Stimulated activated CD8-positive, alpha-beta memory T cell treated with anti-CD3 and anti-CD28 coated beads, Interleukin-12 subunit alpha, Interleukin-12 subunit beta, amount 100 ng/mL, for 4 hours (primary cell): Measurements from ENCODE around the gene NFASC.

Experiments
- DNase-seq: peaks from one replicate; pipeline ENCODE4 v3.0.0-alpha.2; 2020; ENCODE audit warnings: low read depth

NFASC gene

GRCh38 chr1:204859861-204860267, 10.8 kb upstream of the NFASC start:
- no peak for DNase-seq

DNA sequence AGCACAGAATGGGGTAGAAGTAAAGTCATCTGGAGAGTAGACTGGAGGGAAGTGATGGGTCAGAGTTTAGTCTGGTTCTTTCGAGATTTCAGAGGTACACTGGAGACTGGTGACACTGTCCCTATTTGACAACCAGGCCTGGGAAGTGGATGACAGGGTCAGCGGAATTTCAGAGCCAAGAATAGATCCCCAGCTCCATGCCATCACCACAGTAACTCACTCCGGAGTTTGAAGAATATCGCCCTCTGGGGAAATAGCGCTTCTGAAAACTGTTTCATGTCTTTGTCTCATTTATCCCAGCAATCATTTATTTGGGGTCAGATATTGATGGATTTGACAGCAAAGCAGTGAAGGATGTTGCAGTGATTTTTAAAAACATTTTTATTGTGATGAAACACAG, 7.6 kb upstream of the NFASC start:
- DNase-seq: no peak

DNA sequence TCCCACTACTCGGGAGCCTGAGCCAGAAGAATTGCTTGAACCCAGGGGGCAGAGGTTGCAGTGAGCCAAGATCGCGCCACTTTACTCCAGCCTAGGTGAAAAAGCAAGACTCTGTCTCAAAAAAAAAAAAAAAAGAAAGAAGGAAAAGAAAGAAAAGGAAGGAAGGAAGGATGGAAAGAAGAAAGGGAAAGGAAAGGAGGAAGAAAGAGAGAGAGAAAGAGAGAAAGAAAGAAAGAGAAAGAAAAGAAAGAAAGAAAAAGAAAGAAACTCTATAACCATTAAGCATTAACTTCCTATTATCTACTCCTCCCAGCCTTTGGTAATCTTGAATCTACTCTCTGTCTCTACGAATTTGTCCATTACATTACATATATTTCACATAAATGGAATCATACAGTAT, 6.9 kb upstream of the NFASC start:
- no peak for DNase-seq

- DNase-seq: no peak
Measured at GRCh38 chr1:204866051-204866596, 4.5 kb upstream of the NFASC start.

GRCh38 chr1:204867203-204867602, 3.5 kb upstream of the NFASC start:
- DNase-seq: no peak

DNA sequence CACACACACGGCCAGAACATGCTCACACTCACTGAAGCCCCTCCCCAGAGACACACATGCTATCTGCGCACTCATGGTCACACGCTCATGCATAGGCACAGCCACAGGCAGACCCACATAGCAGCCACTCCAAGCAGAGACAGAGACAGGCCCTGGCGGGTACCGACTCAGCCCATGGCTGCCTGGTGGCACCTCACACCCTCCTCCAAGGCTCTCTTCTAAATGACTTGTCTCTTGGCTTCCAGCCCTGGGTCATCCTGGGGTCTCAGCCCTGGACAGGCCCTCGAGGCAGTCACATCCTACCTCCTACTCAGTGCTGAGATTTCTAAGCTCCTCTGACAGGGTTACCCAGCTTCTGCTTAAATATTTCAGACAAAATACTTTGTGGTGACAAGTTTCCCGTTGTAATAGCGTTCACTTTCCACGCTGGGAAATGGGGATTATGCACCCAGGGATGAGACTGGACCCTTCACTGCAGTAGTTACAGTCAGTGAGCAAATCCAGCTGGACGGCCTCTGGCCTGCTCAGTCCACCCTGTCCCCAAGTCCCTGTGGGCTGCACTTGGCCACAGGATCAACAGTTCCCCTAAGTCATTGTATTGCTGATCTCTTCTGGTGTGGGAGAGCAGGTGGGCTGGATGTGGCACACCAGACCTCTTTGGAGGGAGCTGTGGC, 2.9 kb upstream of the NFASC start:
- no peak for DNase-seq

- no peak for DNase-seq
Measured at GRCh38 chr1:204868340-204868700, 2.3 kb upstream of the NFASC start.

DNA sequence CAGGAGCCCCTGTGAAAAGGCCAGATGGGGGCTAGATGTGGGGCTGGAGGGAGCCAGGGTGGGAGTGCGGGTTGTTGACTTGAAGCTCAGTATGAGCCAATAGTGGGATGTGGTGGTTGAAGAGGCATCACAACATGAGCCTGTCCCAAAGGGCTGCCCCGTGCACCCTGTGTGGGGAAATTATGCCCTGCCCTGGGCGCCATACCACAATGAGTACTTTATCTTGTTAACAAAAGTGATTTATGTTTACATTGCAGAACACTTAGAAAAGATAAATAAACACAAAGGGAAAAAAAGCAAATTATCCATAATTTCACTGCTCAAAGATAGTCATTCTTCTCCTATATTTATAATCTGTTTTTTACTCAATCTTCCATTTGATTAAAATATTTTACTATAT, 1.6 kb upstream of the NFASC start:
- no peak for DNase-seq

GRCh38 chr1:204871405-204872037, 859 bp downstream of the NFASC start:
- no peak for DNase-seq

DNA sequence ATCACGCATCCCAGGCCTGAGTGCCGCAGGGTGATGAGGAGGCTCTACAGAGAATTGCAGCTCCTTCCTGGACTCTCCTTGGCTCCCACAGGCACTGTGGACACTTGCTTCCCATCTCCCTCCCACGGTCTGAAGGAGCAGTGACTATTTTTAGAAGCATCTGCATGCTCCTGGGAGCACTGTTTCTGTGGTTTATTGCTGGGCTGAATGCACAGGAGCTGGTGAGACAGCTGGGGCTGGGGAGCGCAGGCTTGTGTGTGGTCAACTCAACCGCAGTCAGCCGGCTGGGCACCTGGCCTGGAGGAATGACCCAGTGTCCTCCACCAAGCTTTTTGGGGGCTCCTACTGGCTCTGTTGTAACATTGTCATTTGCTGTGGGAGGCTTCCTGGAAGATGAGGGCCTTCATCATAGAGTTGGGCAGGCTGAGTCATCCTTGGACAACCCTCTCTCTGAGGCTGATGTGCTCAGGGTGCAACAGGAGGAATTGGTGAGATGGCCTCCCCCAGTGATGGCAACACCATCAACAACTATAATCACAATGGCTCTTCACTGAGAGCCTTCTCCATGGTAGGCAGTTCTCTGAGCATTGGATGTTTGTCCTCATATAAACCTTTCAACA, 1.7 kb downstream of the NFASC start:
- DNase-seq: no peak

GRCh38 chr1:204873176-204873575, 2.5 kb downstream of the NFASC start:
- DNase-seq: no peak

DNA sequence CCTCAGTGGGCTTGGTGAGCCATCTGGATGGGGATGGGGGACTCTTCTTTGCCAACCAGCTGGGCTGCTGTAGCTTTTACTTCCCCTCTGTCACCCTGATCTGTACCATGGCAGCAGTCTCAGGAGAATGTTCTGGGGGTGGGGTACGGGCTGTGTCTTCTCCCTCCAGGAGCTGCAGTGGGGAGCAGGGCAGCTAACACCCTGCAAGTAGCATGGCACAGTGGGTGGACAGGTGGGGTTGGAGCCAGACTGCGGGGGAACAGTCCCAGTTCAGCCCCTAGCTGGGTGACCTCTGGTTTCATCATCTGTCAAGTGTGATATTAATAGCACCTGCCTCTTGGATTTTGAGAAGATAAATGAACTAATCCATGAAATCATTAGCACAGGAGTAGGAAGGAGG, 3.1 kb downstream of the NFASC start:
- DNase-seq: no peak

DNA sequence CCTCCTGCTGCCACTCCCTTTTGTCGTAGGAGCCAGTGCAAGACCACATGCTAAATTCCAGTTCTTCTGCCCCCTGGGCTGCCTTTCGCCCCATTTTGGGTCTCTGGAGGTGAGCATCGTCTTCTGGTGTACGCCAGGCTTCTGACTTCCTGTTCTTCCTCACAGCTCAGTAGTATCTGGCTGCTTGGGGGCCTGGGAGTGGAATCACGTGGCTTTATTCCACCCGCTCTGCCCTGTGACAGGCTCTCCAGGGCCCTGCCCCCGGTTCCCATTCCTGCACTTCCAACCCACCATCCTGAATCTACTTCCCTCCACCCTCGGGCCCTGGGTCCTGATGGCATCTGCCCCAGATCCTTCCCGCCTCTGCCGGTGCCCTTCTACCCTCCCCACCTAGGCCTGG, 3.6 kb downstream of the NFASC start:
- no peak for DNase-seq

- no peak for DNase-seq
Measured at GRCh38 chr1:204875255-204875654, 4.6 kb downstream of the NFASC start.

DNA sequence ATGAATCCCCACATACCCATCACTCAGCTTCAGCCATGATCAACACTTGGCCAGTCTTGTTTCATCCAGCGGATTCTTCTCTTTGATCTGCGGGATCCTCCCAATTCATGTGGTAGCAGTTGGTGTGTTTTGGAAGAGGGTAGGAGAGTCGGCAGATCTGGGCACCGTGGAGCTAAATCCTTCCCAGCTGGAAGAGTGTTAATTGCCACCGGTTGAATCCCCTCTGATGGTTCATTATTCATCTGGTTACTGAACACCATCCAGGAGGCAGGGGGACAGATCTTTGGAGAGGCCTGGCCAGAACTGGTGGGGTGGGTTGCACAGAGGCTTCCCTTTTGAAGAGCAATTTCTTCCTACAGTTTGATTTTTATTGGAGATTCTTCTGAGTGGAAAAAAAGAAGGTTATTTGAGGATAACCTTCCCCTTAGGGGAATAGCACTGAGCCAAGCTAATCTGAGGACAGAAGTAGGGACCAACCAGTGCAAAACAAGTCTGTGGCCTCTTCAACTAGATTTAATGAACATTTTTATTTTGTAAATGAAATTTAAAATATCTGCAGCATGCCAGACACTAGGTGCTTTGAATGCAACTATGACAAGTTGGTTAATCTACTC, 8.1 kb downstream of the NFASC start:
- DNase-seq: no peak

DNA sequence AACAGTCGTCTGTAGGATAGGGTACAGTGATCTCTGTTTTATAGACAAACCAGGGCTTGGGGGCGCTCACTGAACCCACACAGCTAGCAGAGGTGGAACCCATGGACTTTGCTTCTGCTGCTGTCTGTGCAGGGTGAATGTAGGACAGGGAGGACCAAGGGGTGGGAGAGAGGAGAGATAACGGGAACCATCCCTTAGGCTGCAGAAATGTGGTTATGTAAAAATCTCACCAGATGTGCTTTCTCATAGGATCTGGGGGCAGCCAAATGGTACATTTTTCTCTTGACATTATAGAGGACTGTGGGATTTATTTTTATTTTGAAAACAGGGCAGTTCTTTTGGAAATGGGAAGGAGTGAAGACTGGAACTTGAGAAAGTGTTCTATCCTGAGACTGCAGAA, 8.7 kb downstream of the NFASC start:
- no peak for DNase-seq

DNA sequence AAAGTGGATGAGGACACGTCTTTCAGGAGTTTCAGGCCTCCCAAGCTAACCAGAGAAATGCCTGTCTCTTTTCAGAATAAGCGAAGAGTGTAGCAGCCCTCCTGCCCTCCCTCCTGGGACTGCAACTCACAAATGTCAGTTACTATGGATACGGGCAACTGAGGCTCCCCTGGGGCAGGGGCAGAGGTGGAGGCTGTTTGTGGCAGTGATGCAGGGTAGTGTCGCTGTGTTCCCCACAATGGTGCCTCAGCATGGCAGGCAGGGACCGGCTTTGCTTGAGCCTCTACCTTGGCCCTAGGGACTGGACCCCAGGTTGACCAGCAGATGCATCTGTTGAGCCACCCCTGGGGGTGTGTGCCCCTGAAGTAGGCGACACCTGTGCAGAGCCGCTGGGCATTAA, 10.2 kb downstream of the NFASC start:
- no peak for DNase-seq

- no peak for DNase-seq
Measured at GRCh38 chr1:204882479-204882878, 11.8 kb downstream of the NFASC start.

GRCh38 chr1:204883405-204883804, 12.7 kb downstream of the NFASC start:
- DNase-seq: no peak

GRCh38 chr1:204885288-204885711, 14.6 kb downstream of the NFASC start:
- DNase-seq: no peak

DNA sequence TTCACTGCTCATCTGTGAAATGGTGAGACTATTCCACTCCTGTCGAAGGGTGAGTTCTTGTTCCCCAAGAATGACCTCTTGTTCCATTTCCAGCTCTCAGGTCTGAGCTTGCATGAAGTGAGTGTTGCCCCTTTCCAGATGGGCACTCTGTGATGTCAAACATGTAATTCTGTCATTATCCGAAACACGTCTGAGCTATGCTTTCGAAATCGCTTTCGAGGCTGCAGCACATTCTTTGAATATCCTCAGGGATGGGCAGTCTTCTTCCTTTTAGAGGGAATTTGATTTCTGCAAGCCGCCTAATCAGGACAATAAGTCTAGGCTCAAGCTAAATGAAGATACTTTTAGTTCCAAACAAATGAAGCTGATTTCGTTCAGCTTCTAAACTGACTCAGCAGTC, 15.1 kb downstream of the NFASC start:
- no peak for DNase-seq

DNA sequence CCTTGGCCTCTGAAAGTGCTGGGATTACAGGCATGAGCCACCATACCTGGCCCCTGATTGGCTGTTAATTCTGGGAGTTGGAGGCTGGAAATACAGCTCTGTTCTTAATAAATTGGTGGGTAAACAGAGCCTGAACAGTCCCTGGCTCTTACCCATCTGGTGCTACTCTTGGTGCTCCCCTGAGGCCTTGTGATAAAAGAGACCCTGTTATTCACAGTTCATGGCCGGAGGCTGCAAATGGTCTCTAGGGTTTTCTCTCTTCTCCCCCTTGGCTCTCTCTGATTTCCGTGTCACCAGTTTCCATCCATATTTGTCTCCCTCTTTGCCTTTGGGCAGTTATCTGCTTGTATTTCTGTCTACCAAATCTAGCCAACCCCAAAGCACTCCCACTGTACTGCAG, 17.2 kb downstream of the NFASC start:
- DNase-seq: no peak

- DNase-seq: no peak
Measured at GRCh38 chr1:204888294-204888693, 17.6 kb downstream of the NFASC start.
